ENCODE measurements around the gene PATJ. TPM values are rescaled to one million over a fixed set of nuclear protein-coding genes. Genes with fewer than 3 reads are reported as not detected.

The PATJ gene
- total RNA-seq, 1 experiment from 2014 or later: 48.8 TPM

DNA sequence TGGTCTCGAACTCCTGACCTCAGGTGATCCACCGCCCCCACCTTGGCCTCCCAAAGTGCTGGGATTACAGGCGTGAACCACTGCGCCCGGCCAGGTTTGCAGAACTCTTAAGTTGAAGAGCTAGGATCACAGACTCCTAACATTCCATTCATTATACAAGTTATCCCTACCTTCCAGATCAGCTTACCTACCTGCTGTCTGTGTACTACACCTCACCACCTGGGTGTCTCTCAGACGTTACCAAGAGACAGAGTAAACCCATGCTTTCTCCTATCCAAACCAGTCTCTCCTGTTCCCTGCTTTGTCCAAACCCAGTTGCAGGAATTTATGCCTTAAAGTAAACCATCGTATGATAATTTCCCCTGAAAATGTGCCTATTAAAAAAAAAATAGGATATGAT is 329.4 kb downstream of the PATJ start (continued):
- TF ChIP-seq REST (IDR thresholded peaks at IDR 0.05; ENCODE audit: low read depth) (no peak), ELF1 (IDR thresholded peaks at IDR 0.05; ENCODE audit: borderline replicate concordance, low read depth) (no peak), FOSL1 (IDR thresholded peaks at IDR 0.05; ENCODE audit: low read depth) (no peak), SIN3A (IDR thresholded peaks at IDR 0.05; ENCODE audit: low read depth) (no peak), CBX3 (IDR thresholded peaks at IDR 0.05; ENCODE audit: low read depth) (no peak), CEBPB (IDR thresholded peaks at IDR 0.05; ENCODE audit: low read depth) (no peak), EGR1 (IDR thresholded peaks at IDR 0.05; ENCODE audit: low read depth) (no peak), SP1 (IDR thresholded peaks at IDR 0.05; ENCODE audit: low read depth) (no peak)
- TF ChIP-seq, protein P1, sequence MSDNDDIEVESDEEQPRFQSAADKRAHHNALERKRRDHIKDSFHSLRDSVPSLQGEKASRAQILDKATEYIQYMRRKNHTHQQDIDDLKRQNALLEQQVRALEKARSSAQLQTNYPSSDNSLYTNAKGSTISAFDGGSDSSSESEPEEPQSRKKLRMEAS (IDR thresholded peaks at IDR 0.05): no peak

GRCh38 chr1:62076286-62076685 is 334.0 kb downstream of the PATJ start:
- peak; percentile 79 for ATAC-seq

More at GRCh38 chr1:62076286-62076685, 334.0 kb downstream of the PATJ start:
- H3K4me2 ChIP-seq (ENCODE audit: low read length): peak overlapping the region; percentile 8; the same call in 1 of the 2 replicates
- no peak overlapping the region for H3K27ac ChIP-seq (ENCODE audit: low read depth, low read length)
- peaks cover 12 to 14% of the 10 kb centered on the region in 2 experiments for H3K4me1 ChIP-seq (ENCODE audit: control insufficient read depth in 1 of 2, insufficient read depth in 2 of 2, low read length in 2 of 2)
- no peaks in the 10 kb centered on the region for H3K27me3 ChIP-seq (ENCODE audit: insufficient read depth, low read length)
- H3K4me3 ChIP-seq (replicated peaks in 1 of 2; ENCODE audit: low read depth in 1 of 2, low read length in 2 of 2): no peak overlapping the region
- intact Hi-C loops (cut with micrococcal nuclease): loop anchor here (10.0 kb wide), 1 partner anchor 1911 kb away; no protein-coding TSS in a partner anchor
- TF ChIP-seq JUND (IDR thresholded peaks at IDR 0.05) (peak; percentile 61), FOSL1 (IDR thresholded peaks at IDR 0.05; ENCODE audit: low read depth) (peak; percentile 61), POLR2AphosphoS5 (IDR thresholded peaks at IDR 0.05; ENCODE audit: low read depth, low read length) (0 out of 2 replicates have a peak, but pooled peaks have one; percentile 20), SP1 (IDR thresholded peaks at IDR 0.05; ENCODE audit: low read depth) (no peak), TCF7L2 (IDR thresholded peaks at IDR 0.05; ENCODE audit: borderline replicate concordance, extremely low read depth, insufficient read depth, insufficient read length) (peak; percentile 36)
- peak; percentile 71 for DNase-seq (ENCODE audit: low read depth, low spot score)
- no peaks in the 10 kb centered on the region for H3K9me3 ChIP-seq (ENCODE audit: control insufficient read depth in 1 of 2, insufficient read depth in 1 of 2, low read depth in 1 of 2, low read length in 2 of 2)
- H4K20me1 ChIP-seq (ENCODE audit: insufficient read depth): no peaks in the 10 kb centered on the region; the same call in 1 of the 2 replicates
- no peak overlapping the region for H2AFZ ChIP-seq (ENCODE audit: low read depth, low read length, poor library complexity, severe bottlenecking)
- no peak overlapping the region for H3K9ac ChIP-seq (ENCODE audit: low read length)
- H3K79me2 ChIP-seq (ENCODE audit: insufficient read depth, low read length): no peaks in the 10 kb centered on the region
- CTCF ChIA-PET: no interaction called here
- H3K9me2 ChIP-seq (ENCODE audit: insufficient read depth): no peaks in the 10 kb centered on the region
- BruUV-seq (replicated peaks): no TSS peak
- no peaks in the 10 kb centered on the region; a peak in 1 of 4 replicates for H3K36me3 ChIP-seq (ENCODE audit: control insufficient read depth in 1 of 2, insufficient read depth in 2 of 2, low read length in 2 of 2)
- RAD21 ChIA-PET (ENCODE audit: low non-redundant PET in 1 of 2, low total read pairs in 2 of 2, uncharacterized antibody in 2 of 2, unreplicated experiment in 2 of 2): no interaction called here
- POLR2A ChIA-PET: no interaction called here
